ENCODE results near the gene SURF6. TPM values are rescaled to one million over a fixed set of nuclear protein-coding genes. Genes with fewer than 3 reads are reported as not detected.

SURF6 gene
- total RNA-seq, 1 donor from 2014 or later, result 24.9 TPM

- DNase-seq (ENCODE audit: low spot score in 2 of 2, unreplicated experiment in 2 of 2), result no peak
- Mint-ChIP-seq H3K27ac (peak overlapping the region; percentile 100), H3K4me1 (peaks cover 23% of the 10 kb centered on the region), H3K4me3 (peak overlapping the region; percentile 100), H3K27me3 (ENCODE audit: low read depth) (no peaks in the 10 kb centered on the region), H3K36me3 (peaks cover 25% of the 10 kb centered on the region), H3K9me3 (no peaks in the 10 kb centered on the region)
- TF ChIP-seq, protein P1, sequence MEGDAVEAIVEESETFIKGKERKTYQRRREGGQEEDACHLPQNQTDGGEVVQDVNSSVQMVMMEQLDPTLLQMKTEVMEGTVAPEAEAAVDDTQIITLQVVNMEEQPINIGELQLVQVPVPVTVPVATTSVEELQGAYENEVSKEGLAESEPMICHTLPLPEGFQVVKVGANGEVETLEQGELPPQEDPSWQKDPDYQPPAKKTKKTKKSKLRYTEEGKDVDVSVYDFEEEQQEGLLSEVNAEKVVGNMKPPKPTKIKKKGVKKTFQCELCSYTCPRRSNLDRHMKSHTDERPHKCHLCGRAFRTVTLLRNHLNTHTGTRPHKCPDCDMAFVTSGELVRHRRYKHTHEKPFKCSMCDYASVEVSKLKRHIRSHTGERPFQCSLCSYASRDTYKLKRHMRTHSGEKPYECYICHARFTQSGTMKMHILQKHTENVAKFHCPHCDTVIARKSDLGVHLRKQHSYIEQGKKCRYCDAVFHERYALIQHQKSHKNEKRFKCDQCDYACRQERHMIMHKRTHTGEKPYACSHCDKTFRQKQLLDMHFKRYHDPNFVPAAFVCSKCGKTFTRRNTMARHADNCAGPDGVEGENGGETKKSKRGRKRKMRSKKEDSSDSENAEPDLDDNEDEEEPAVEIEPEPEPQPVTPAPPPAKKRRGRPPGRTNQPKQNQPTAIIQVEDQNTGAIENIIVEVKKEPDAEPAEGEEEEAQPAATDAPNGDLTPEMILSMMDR (IDR thresholded peaks at IDR 0.05; ENCODE audit: unreplicated experiment), result no peak
Measured at GRCh38 chr9:133348718-133349573, 13.0 kb upstream of the SURF6 start.

DNA sequence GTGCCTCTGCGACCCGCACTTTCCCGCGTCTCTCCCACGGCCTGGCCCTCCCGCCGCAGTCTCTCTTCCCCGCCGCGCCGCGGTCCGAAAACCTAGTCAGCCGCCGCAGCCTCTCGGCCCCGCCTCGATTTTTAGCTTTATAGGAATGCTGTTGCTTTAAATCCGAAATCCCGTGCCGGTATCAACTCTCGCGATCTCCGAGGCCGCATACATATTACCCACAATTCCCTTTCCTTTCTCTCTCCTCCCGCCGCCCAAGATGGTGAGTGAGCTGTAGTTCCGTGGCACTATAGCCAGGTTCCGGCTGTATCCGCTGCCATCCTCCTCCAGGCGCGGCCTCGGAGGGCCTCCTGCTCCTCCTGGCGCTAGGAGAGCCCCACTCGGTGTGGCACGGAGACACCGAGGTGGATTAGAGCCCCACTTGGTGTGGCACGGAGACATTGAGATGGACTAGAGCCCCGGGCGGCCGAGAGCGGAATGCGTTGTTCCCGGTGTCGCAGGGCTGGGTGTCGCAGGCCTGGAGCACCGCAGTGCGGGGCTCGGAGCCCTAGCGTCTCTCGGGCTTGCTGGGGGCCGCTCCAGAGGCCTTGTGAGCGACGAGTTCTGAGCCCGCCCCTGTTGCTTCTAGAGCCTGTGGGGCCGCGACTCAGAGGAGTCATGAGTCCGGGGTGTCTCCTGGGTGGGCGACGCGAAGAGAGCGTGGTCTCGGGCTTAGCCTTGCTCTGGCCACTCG, 12.2 kb upstream of the SURF6 start, which contains the start of the genes MED22 and RPL7A:
MED22 (minus strand) TSS at position 147 of the 733 bp plus-strand sequence. CDS start 1,469 bp downstream, outside the sequence.
RPL7A (plus strand) TSS at position 234 of the 733 bp plus-strand sequence; CDS start at position 260, 26 bp downstream.
- Mint-ChIP-seq H3K36me3 (peaks cover 23% of the 10 kb centered on the region), H3K27ac (peak within 1 kb of the TSS; percentile 100), H3K4me3 (peak within 1 kb of the TSS; percentile 100), H3K4me1 (peaks cover 23% of the 10 kb centered on the region), H3K27me3 (ENCODE audit: low read depth) (no peaks in the 10 kb centered on the region), H3K9me3 (no peaks in the 10 kb centered on the region)
- peak; percentile 78 to 91 for DNase-seq (ENCODE audit: low spot score in 2 of 2, unreplicated experiment in 2 of 2)
- TF ChIP-seq, protein P1 (IDR thresholded peaks at IDR 0.05; ENCODE audit: unreplicated experiment), result no peak

GRCh38 chr9:133347515-133347984, 11.6 kb upstream of the SURF6 start:
- Mint-ChIP-seq H3K27me3 (ENCODE audit: low read depth) (no peaks in the 10 kb centered on the region), H3K9me3 (no peaks in the 10 kb centered on the region), H3K4me3 (peak overlapping the region; percentile 100), H3K27ac (no peak overlapping the region), H3K4me1 (peaks cover 23% of the 10 kb centered on the region), H3K36me3 (peaks cover 19% of the 10 kb centered on the region)
- TF ChIP-seq, protein P1 (IDR thresholded peaks at IDR 0.05; ENCODE audit: unreplicated experiment), result no peak
- peak in 1 of 2 experiments; percentile 57 for DNase-seq (ENCODE audit: low spot score in 2 of 2, unreplicated experiment in 2 of 2)

DNA sequence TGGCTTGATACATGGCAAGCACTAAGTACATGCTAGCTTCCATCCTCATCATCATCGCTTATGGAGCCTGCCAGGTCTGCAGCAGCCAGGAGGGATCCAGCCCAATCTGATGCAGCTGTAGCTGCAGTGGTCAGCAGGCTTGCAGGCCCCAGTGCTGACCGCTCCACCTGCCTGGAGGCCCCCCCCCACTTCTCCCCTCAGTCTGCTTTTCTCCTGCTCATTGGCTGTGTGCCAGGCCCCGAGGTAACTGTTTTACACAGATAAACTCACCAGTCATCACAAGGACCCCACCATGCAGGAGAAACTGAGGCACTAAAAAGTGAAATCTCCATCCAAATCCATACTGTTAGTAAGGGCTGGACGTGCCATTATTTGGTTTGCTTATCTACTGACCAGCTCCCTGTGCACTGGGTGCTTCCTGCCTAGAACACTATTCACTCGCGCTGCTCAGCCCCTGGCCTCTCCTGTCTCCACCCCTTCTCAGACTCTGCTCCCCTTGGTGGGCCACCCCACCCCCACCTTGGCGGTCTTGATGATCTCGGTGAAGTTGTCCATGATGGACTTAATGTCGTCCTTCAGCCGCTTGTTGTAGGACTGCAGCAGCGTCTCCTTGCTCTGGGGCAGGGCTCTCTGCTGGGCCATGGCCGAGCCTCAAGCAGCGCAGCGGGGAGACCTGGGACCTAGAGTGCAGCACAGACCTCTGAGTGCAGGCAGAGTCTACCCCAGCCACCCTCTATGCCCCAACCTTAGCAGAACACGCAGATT, 10.2 kb upstream of the SURF6 start:
- TF ChIP-seq, protein P1 (IDR thresholded peaks at IDR 0.05; ENCODE audit: unreplicated experiment), result no peak
- H3K4me3 Mint-ChIP-seq, result peak overlapping the region; percentile 100
- H3K4me1 Mint-ChIP-seq, result peaks cover 23% of the 10 kb centered on the region
- peak overlapping the region; percentile 95 for H3K27ac Mint-ChIP-seq
- no peaks in the 10 kb centered on the region for H3K9me3 Mint-ChIP-seq
- no peak for DNase-seq (ENCODE audit: low spot score in 2 of 2, unreplicated experiment in 2 of 2)
- peaks cover 15% of the 10 kb centered on the region for H3K36me3 Mint-ChIP-seq
- no peaks in the 10 kb centered on the region for H3K27me3 Mint-ChIP-seq (ENCODE audit: low read depth)

GRCh38 chr9:133345596-133345995, 9.6 kb upstream of the SURF6 start:
- TF ChIP-seq, protein P1 (IDR thresholded peaks at IDR 0.05; ENCODE audit: unreplicated experiment), result no peak
- H3K4me1 Mint-ChIP-seq, result peaks cover 23% of the 10 kb centered on the region
- peaks cover 17% of the 10 kb centered on the region for H3K36me3 Mint-ChIP-seq
- H3K27me3 Mint-ChIP-seq (ENCODE audit: low read depth), result no peaks in the 10 kb centered on the region
- no peak overlapping the region for H3K4me3 Mint-ChIP-seq
- H3K9me3 Mint-ChIP-seq, result no peaks in the 10 kb centered on the region
- DNase-seq (ENCODE audit: low spot score in 2 of 2, unreplicated experiment in 2 of 2), result no peak
- no peak overlapping the region for H3K27ac Mint-ChIP-seq
